Thoracic aorta (tissue), 2 donors: ENCODE data around the gene PDE6A. TPM values are rescaled to one million over a fixed set of nuclear protein-coding genes. Genes with fewer than 3 reads are reported as not detected.

Source experiments
- total RNA-seq, 2 donors: library from RNA; depleted of rRNA; stranded (reverse); fragments of >200 nt; gene quantifications; one replicate each; pipeline versions ENCODE4 v1.1.0 to v1.2.3, GENCODE V29; 2016

PDE6A gene
- total RNA-seq, 2 donors from 2014 or later: not detected

Other genes with a start within 250 kb of the PDE6A start
- gene PPARGC1B, start 214.5 kb downstream of the PDE6A start, total RNA-seq: 1 to 10 TPM; 1.4 to 2.4 TPM
- gene SLC26A2, start 16.0 kb upstream of the PDE6A start, total RNA-seq: 10 to 100 TPM; 16.9 to 32.0 TPM
- 10 to 100 TPM in 1 of 2 donors, 1 to 10 TPM in 1; 3.4 to 10.0 TPM for gene TIGD6, start 55.9 kb upstream of the PDE6A start, total RNA-seq
- 10 to 100 TPM; 49.2 to 50.1 TPM for gene HMGXB3, start 55.9 kb upstream of the PDE6A start, total RNA-seq
- 10 to 100 TPM; 76.3 to 98.6 TPM for gene CSF1R, start 141.8 kb upstream of the PDE6A start, total RNA-seq
- gene PDGFRB, start 211.1 kb upstream of the PDE6A start, total RNA-seq: 100 to 1,000 TPM; 362 to 421 TPM
- not detected for gene CDX1, start 222.0 kb upstream of the PDE6A start, total RNA-seq
- gene SLC6A7, start 245.3 kb upstream of the PDE6A start, total RNA-seq: not detected